Suprapubic skin (tissue), 4 donors: ENCODE measurements around the gene PSAT1. TPM values are rescaled to one million over a fixed set of nuclear protein-coding genes. Genes with fewer than 3 reads are reported as not detected.

Experiments used
- DNase-seq, 2 donors: peaks; one replicate each; pipeline ENCODE4 v3.0.0-alpha.2; 2019; ENCODE audit warnings: low spot score in 2 of 2
- H3K27ac ChIP-seq: fragments of 200-600 bp; sonication (generic); one replicate; pipeline ENCODE4 v1.5.1; 2019
- H3K27me3 ChIP-seq: fragments of 200-600 bp; sonication (generic); one replicate; pipeline ENCODE4 v1.5.1; 2019
- H3K36me3 ChIP-seq: fragments of 200-600 bp; sonication (generic); one replicate; pipeline ENCODE4 v1.5.1; 2019
- H3K4me1 ChIP-seq: fragments of 200-600 bp; sonication (generic); one replicate; pipeline ENCODE4 v1.5.1; 2019
- H3K4me3 ChIP-seq: fragments of 200-600 bp; sonication (generic); one replicate; pipeline ENCODE4 v1.5.1; 2019; ENCODE audit warnings: mild to moderate bottlenecking
- H3K9me3 ChIP-seq: fragments of 200-600 bp; sonication (generic); one replicate; pipeline ENCODE4 v1.5.1; 2019
- EP300 ChIP-seq: sonication (generic); formaldehyde crosslinking; IDR thresholded peaks from one replicate; pipeline ENCODE4 v1.6.1; 2017; ENCODE audit warnings: antibody characterized with exemption
- POLR2A ChIP-seq, 2 donors: fragments of 450-650 bp; IDR thresholded peaks; one replicate each; pipeline ENCODE4 v1.6.1; 2017; ENCODE audit warnings: antibody characterized with exemption in 2 of 2, mild to moderate bottlenecking in 2 of 2, moderate library complexity in 2 of 2
- POLR2AphosphoS5 ChIP-seq, 3 donors: sonication (generic); formaldehyde crosslinking; IDR thresholded peaks; one replicate each; pipeline ENCODE4 v1.6.1; 2017; ENCODE audit warnings: antibody characterized with exemption in 3 of 3
- WGBS: methylation state at CpG from one replicate; pipeline ENCODE4 v1.1.5; 2018; 5-methylcytosine and 5-hydroxymethylcytosine counted together
- total RNA-seq, 4 donors: library from RNA; depleted of rRNA; stranded (reverse); fragments of >200 nt; gene quantifications; one replicate each; pipeline ENCODE4 v1.1.0, GENCODE V29; 2016
- TF ChIP-seq, protein P1 (sequence below), 2 donors: fragments of 200-600 bp in 1 of 2; fragments of 450-650 bp in 1 of 2; sonication (generic) in 1 of 2; IDR thresholded peaks; one replicate each; pipeline ENCODE4 v1.5.1; 2016 to 2019; ENCODE audit warnings: antibody characterized with exemption in 2 of 2, mild to moderate bottlenecking in 1 of 2, moderate library complexity in 1 of 2

PSAT1 gene
- total RNA-seq, 4 donors from 2014 or later = 47.4 to 101 (median 75.7) TPM

DNA sequence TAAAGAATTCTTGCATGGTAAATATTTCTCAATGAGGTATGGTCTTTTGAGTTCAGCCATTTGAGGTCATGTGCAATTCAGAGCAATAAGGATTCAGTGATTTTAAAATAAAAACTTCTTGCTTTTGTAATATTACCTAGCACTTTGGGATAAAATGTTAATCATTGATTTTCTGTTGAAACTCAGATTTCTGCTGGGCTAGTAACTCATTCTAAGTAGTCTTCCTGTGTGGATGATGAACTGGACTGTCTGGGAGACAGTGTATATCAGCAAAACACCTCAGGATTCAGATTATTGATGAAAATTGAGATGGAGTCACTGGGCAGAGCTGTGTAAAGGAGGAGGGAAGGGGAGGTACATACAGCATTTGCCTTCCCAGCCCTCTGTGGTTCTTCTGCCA is 10.8 kb upstream of the PSAT1 start:
- no peak overlapping the region for H3K4me3 ChIP-seq
- TF ChIP-seq EP300 (no peak), POLR2AphosphoS5 (IDR thresholded peaks at IDR 0.05) (no peak), POLR2A (IDR thresholded peaks at IDR 0.05) (no peak)
- TF ChIP-seq, protein P1, sequence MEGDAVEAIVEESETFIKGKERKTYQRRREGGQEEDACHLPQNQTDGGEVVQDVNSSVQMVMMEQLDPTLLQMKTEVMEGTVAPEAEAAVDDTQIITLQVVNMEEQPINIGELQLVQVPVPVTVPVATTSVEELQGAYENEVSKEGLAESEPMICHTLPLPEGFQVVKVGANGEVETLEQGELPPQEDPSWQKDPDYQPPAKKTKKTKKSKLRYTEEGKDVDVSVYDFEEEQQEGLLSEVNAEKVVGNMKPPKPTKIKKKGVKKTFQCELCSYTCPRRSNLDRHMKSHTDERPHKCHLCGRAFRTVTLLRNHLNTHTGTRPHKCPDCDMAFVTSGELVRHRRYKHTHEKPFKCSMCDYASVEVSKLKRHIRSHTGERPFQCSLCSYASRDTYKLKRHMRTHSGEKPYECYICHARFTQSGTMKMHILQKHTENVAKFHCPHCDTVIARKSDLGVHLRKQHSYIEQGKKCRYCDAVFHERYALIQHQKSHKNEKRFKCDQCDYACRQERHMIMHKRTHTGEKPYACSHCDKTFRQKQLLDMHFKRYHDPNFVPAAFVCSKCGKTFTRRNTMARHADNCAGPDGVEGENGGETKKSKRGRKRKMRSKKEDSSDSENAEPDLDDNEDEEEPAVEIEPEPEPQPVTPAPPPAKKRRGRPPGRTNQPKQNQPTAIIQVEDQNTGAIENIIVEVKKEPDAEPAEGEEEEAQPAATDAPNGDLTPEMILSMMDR (IDR thresholded peaks at IDR 0.05) = no peak
- no peak for DNase-seq

DNA sequence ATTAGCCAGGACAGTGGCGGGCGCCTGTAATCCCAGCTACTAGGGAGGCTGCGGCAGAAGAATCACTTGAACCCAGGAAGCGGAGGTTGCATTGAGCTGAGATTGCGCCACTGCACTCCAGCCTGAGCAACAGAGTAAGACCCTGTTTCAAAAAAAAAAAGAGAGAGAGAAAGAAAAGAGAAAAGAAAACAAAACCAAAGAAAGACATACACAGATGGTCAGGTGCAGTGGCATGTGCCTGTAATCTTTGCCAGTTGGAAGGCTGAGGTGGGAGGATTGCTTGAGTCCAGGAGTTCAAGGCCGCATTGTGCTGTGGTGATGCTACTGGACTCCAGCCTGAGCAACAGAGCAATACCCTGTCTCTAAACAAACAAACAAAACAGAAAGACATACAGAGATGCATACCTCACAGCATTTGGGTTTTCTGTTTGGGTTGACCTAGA is 10.0 kb upstream of the PSAT1 start:
- H3K4me1 ChIP-seq = peaks cover 30% of the 10 kb centered on the region
- TF ChIP-seq EP300 = no peak
- no peak for TF ChIP-seq POLR2AphosphoS5 (IDR thresholded peaks at IDR 0.05)
- TF ChIP-seq, protein P1 (IDR thresholded peaks at IDR 0.05) = no peak
- TF ChIP-seq POLR2A (IDR thresholded peaks at IDR 0.05) = no peak
- DNase-seq = no peak
- H3K36me3 ChIP-seq = no peaks in the 10 kb centered on the region
- no peak overlapping the region for H3K4me3 ChIP-seq
- peaks cover 2% of the 10 kb centered on the region for H3K27me3 ChIP-seq
- no peaks in the 10 kb centered on the region for H3K9me3 ChIP-seq
- WGBS = 98% methylated on average over 6 of the region's 6 CpGs
- H3K27ac ChIP-seq = no peak overlapping the region

More for the DNA sequence above, 10.8 kb upstream of the PSAT1 start:
- no peak overlapping the region for H3K27ac ChIP-seq
- no peaks in the 10 kb centered on the region for H3K9me3 ChIP-seq
- H3K27me3 ChIP-seq = peaks cover 2% of the 10 kb centered on the region
- H3K4me1 ChIP-seq = peaks cover 32% of the 10 kb centered on the region
- H3K36me3 ChIP-seq = no peaks in the 10 kb centered on the region

DNA sequence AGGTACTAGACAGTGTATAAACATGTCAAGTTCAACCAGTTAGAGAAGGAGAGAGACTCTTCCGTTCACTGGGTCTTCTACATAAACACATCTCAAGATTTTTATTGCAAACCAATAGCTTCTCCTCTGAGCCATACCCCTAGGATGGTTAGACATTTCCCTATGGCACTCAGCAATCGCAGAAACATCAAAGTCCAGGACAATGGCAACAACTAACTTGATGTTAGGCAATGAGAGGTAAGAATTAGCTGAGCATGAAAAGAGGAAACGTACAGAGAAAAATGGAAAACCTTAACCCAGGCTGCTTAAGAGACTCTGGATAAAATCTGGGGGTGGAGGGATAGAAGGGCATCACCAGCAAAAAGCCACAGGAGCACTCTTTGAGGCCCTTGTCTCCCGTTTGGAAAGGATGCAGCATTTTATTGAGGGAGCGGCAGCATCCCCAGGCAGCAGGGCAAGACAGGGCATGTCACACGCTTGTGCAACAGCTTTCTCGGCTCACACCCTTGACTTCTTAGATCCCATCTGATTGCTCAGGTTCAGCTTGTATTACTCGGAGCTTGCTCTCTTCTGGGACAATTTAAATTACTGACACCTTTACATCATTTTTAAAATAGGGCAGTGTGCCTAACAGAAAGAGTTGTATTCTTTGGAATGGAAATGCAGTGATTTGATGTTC is 8.6 kb upstream of the PSAT1 start:
- Histone ChIP-seq H3K27ac (peak overlapping the region; percentile 73), H3K36me3 (no peaks in the 10 kb centered on the region), H3K27me3 (peaks cover 2% of the 10 kb centered on the region), H3K4me1 (peaks cover 30% of the 10 kb centered on the region), H3K9me3 (no peaks in the 10 kb centered on the region), H3K4me3 (no peak overlapping the region)
- TF ChIP-seq POLR2AphosphoS5 (IDR thresholded peaks at IDR 0.05) (peak in 2 of 3 donors; percentile 63 to 80), EP300 (no peak)
- no peak for DNase-seq
- 53% methylated on average over 8 of the region's 8 CpGs for WGBS

DNA sequence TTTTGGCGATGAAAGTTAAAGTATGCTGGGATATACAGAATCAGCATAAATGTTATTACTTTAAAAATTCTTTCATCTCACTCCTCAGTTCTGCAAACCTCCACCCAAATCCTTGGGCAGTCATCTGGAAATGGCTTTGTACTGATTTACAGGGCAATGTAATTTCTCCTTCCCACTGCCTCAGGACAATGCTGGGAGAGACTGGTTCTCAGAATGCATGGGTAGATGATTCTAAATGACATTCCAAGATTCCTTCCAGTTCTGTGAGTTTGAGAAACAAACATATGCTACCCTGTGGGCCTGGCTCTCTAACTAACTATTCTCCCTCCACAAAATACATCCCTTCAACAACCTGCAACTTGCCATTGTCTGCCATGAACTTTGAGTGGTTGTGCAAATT is 7.5 kb upstream of the PSAT1 start:
- peaks cover 30% of the 10 kb centered on the region for H3K4me1 ChIP-seq
- no peak overlapping the region for H3K4me3 ChIP-seq
- peak overlapping the region; percentile 46 for H3K27ac ChIP-seq
- H3K27me3 ChIP-seq = peaks cover 2% of the 10 kb centered on the region
- TF ChIP-seq POLR2AphosphoS5 (IDR thresholded peaks at IDR 0.05) = no peak
- no peak for TF ChIP-seq POLR2A (IDR thresholded peaks at IDR 0.05)
- TF ChIP-seq, protein P1 (IDR thresholded peaks at IDR 0.05) = no peak
- no peak for TF ChIP-seq EP300
- no peak for DNase-seq
- H3K9me3 ChIP-seq = no peaks in the 10 kb centered on the region
- no peaks in the 10 kb centered on the region for H3K36me3 ChIP-seq
- WGBS = 80% methylated on average over 1 of the region's 1 CpG

DNA sequence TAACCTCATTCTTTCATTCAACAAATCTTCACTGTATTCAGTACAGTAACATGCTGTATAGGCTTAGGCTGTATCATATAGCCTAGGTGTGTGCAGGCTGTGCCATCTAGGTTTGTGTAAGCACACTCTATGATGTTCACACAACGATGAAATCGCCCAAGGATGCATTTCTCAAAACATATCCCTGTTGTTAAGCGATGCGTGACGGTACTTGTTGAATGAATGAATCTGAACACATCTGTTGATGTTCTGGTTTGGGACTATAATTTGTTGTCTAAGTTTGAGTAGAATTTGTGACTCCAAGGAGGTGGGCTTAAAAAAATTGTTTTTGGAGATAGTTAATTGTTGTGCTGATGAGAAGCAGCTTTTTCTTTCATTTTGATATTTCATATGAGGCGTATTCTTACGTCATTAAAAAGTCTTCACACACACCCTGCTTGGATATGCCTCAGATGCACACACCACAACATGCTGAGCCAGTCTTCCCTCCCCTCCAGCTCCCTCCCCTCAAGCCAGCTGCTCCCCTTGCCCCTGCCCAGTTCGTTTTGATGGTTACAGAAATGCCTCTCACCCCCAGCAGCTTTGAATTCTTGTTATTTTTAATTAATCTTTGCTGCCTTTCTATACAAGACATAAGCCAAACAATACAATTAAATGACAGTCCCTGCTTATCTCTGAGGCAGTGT is 5.5 kb upstream of the PSAT1 start:
- WGBS = 59% methylated on average over 8 of the region's 8 CpGs
- no peaks in the 10 kb centered on the region for H3K9me3 ChIP-seq
- DNase-seq = no peak
- peaks cover 38% of the 10 kb centered on the region for H3K4me1 ChIP-seq
- TF ChIP-seq POLR2AphosphoS5 (IDR thresholded peaks at IDR 0.05) (no peak), POLR2A (IDR thresholded peaks at IDR 0.05) (no peak), EP300 (no peak)
- TF ChIP-seq, protein P1 (IDR thresholded peaks at IDR 0.05) = no peak
- H3K36me3 ChIP-seq = no peaks in the 10 kb centered on the region
- peak overlapping the region; percentile 46 for H3K27ac ChIP-seq
- no peak overlapping the region for H3K4me3 ChIP-seq
- peaks cover 2% of the 10 kb centered on the region for H3K27me3 ChIP-seq
